ENCODE results near the gene LHPP.
"Not testable (repeated sequence)": the region's sequence is repeated elsewhere in the genome, so short reads cannot be mapped to it uniquely, and the experiment has no call there.

The LHPP gene

GRCh38 chr10:124606822-124607221 lies 145.2 kb downstream of the LHPP start:
- no peak for DNase-seq (ENCODE audit: low read depth)

DNA sequence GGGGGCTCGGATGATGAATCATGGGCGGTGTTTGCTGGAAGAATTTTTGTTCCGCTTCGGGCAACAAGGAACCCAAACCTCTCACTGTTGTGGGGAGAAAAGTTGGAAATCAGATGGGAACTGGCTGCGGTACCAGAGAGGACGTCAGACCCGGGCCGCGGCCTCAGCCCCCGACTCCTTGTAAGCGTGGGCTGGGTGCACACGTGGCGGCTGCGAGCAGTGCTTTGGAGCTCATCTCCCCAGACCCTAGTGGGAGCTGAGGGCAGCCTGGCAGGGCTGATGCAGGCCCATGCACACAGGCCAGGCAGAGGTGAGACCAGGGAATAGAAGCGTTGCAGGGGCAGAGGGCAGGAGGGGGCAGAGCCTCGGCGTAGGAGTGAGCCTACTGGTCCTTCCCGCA lies 146.1 kb downstream of the LHPP start:
- no peak for DNase-seq (ENCODE audit: low read depth)

GRCh38 chr10:124608093-124608721 lies 146.6 kb downstream of the LHPP start:
- no peak for DNase-seq (ENCODE audit: low read depth)

- no peak for DNase-seq (ENCODE audit: low read depth)
These were observed 148.1 kb downstream of the LHPP start for GRCh38 chr10:124609698-124610097.

DNA sequence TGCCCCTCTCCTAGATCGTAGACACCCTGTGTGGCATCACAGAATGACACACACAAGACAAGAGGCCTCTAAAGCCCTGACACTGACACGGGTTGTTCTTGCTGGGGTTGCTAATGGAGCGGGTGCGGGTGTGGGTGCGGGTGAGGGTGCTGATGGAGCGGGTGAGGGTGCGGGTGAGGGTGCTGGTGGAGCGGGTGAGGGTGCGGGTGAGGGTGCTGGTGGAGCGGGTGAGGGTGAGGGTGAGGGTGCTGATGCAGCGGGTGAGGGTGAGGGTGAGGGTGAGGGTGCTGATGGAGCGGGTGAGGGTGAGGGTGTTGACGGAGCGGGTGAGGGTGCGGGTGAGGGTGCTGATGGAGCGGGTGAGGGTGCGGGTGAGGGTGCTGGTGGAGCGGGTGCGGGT lies 148.6 kb downstream of the LHPP start:
- not testable (repeated sequence) for DNase-seq (ENCODE audit: low read depth)

- DNase-seq (ENCODE audit: low read depth) = not testable (repeated sequence)
These were observed 149.2 kb downstream of the LHPP start for GRCh38 chr10:124610851-124611250.

DNA sequence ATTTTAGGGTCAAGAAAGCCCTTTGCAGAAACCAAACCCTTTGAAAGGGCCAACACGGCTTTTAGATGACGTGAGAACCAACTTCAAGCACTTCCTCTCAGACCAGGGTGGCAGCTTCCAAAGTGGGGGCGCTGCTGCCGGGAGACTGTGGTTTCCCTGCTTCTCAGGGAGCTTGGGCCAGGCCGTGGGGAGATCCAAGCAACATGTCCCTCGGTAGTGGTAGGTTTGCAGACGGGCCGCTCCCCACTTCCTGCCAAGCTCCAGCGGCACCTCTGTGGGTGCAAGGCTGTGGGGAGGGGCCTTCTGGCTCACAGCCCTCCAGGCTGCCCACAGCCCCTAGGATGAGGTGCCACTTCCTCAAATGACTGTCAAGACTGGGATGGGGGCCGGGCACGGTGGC lies 150.1 kb downstream of the LHPP start:
- DNase-seq (ENCODE audit: low read depth) = no peak

DNA sequence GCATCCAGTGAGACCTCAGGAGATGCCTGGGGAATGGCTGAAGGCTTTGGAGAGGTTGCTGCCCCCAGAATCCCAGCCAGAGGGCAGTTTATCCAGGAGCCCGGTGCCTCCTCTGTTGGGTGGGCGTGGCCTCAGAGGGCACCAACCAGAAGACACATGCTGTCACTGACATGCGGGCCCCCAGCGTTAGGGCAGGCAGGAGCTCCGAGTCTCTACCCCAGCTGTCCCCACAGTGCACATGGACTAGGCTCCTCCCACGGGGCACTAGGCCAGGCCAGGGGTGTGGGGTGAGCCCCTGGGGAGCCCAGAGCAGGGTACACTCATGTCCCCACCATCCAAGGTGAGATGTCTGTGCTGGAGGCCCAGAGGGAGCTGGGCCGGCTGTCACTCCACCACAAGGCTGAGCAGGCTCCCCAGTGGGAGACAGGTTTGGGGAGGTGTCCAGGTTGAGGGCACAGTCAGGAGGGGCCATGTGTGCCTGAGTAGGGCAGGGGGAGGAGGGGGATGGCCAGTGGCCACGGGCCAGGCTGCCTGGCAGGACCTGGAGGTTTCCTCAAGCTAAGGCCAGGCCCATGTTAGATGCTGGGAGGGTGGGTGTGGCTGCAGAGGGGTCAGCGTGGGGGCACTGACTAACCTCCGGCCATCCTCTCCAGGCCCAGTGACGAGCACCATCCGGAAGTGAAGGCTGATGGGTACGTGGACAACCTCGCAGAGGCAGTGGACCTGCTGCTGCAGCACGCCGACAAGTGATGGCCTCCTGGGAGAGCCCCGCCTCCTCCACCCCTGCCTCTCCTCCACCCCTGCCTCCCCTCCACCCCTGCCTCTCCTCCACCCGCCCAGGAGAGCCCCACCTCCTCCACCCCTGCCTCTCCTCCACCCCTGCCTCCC lies 151.2 kb downstream of the LHPP start:
- DNase-seq (ENCODE audit: low read depth) = no peak

DNA sequence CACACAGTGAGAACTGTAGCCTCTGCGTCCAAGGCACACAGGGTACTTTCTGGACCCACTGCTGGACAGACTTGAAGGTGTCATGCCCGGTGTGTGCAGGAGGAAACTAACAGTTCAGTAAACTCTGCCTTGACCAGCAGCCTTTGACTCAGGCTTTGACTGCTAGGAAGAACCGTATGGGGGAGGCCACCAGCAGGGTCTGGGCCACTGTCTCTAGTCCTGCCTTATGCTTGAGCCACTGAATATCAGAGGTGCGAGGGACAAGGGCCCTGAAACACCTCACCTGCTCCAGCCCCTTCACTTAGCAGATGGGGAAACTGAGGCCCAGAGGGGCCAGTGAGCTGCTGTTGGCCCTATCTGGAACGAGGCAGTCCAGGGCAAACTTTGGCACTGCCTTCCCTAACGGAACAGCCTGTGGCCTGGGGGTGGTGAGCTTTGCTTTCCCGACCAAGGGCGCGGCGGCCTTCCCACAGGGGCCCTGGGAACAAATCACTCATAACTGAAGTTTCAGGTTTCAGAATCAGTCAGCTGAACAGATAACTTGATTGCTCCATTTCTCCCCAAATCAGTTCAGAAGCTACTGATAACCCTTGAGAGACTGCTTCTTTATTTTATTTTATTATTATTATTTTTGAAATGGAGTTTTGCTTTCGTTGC lies 152.5 kb downstream of the LHPP start:
- no peak for DNase-seq (ENCODE audit: low read depth)

GRCh38 chr10:124615259-124615658 lies 153.6 kb downstream of the LHPP start:
- DNase-seq (ENCODE audit: low read depth) = no peak

GRCh38 chr10:124616040-124616835 lies 154.6 kb downstream of the LHPP start:
- no peak for DNase-seq (ENCODE audit: low read depth)

GRCh38 chr10:124616836-124617130 lies 155.2 kb downstream of the LHPP start:
- DNase-seq (ENCODE audit: low read depth) = no peak

- DNase-seq (ENCODE audit: low read depth) = no peak
These were observed 156.9 kb downstream of the LHPP start for GRCh38 chr10:124618470-124619073.

GRCh38 chr10:124619195-124619594 lies 157.6 kb downstream of the LHPP start:
- no peak for DNase-seq (ENCODE audit: low read depth)

- DNase-seq (ENCODE audit: low read depth) = no peak
These were observed 158.3 kb downstream of the LHPP start for GRCh38 chr10:124619802-124620490.

- no peak for DNase-seq (ENCODE audit: low read depth)
These were observed 160.0 kb downstream of the LHPP start for GRCh38 chr10:124621637-124622036.

- no peak for DNase-seq (ENCODE audit: low read depth)
These were observed 160.5 kb downstream of the LHPP start for GRCh38 chr10:124622158-124622557.

DNA sequence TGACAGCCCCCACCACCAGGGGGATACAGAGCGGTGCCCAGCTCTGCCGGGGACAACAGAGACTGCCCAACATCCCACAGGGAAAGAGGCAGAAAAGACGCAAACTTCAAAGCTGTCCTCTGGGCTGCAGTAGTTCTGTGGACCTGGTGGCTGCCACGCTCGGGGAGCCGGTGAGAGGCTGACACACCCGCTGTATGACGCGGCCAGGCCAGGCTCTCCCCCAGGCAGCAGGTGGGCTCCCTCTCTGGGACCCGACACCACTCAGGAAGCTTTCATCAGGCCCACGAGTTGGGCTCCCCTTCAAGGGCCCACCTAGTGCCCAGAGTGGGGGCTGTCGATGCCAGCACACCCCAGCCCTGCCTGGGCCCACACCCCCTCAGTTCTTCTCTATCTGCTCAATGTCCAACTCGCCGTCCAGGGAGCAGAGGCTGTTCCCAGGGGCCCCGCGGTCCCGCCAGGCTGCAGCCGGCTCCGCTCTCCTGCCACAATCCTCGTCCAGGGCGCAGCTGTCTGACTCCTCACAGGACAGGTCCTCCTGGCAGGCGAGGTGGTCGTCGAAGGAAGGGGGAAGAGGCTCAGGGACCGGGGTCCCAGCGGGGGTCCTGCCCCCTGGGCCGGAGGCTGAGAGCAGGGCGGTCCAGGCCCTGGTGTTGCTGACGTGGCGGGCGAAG lies 161.4 kb downstream of the LHPP start:
- no peak for DNase-seq (ENCODE audit: low read depth)

DNA sequence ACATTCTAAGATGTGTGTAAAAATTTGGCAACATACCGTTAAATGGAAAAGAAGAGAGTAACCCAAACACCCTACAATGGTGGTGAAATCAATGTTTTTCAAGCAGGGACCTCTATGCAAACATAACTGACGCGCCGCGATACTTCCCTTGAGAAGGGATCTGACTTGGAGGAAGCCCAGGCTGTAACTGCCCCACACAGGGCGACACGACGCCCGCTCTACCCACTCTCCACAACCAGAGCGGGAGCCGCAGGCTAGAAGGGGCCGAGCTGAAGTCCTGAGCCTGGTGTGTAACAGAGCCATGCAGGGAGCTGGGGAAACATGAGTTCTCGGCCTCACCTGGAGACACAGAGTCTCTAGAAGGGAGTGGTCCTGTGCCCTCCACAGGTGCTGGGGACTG lies 162.4 kb downstream of the LHPP start:
- DNase-seq (ENCODE audit: low read depth) = no peak

DNA sequence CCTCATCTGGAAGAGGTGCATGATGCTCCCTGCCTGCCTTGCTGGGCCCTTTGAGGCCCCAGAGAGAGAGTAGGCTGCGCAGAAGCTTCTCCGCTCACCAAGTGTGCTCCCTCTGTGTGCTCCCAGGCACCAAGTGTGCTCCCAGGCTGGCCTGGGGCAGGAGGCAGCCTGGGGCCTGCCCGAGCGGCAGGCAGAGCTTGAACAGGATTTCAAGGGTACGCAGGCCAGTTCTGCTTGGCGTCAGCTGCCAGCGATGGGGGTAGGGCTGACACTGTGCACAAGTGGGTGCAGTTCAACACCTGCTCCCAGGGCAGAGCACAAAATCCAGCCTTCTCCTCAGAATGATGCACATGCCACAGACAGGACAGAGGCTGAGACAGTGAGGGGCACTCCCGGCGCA lies 162.8 kb downstream of the LHPP start:
- no peak for DNase-seq (ENCODE audit: low read depth)

GRCh38 chr10:124624895-124625294 lies 163.3 kb downstream of the LHPP start:
- DNase-seq (ENCODE audit: low read depth) = no peak
